NCI-H146 treated with DMSO at 0.1 percent for 48 hours (cell line): ENCODE data around the gene CENPL.
"Not testable (repeated sequence)": the region's sequence is repeated elsewhere in the genome, so short reads cannot be mapped to it uniquely, and the experiment has no call there.

Experiments used
- DNase-seq: peaks from one replicate; lab custom pipeline; 2025; ENCODE audit not compliant: unreplicated experiment; lab: John Stamatoyannopoulos, UW

CENPL gene

GRCh38 chr1:173859547-173859946, 34.9 kb upstream of the CENPL start:
- not testable (repeated sequence) for DNase-seq

- DNase-seq: no peak
These were observed 32.8 kb upstream of the CENPL start for GRCh38 chr1:173857363-173857917.

- DNase-seq: no peak
These were observed 32.2 kb upstream of the CENPL start for GRCh38 chr1:173856903-173857302.

GRCh38 chr1:173856014-173856413, 31.3 kb upstream of the CENPL start:
- DNase-seq: no peak

GRCh38 chr1:173853074-173853473, 28.4 kb upstream of the CENPL start:
- no peak for DNase-seq

- no peak for DNase-seq
These were observed 27.4 kb upstream of the CENPL start for GRCh38 chr1:173852105-173852504.

GRCh38 chr1:173832748-173833147, 8.1 kb upstream of the CENPL start:
- no peak for DNase-seq

- no peak for DNase-seq
These were observed 2.9 kb upstream of the CENPL start for GRCh38 chr1:173827611-173828010.

- DNase-seq: no peak
These were observed 835 bp downstream of the CENPL start for GRCh38 chr1:173823781-173824314.

GRCh38 chr1:173821680-173822079, 3.0 kb downstream of the CENPL start:
- no peak for DNase-seq

- DNase-seq: no peak
These were observed 6.2 kb downstream of the CENPL start for GRCh38 chr1:173818459-173818858.

- DNase-seq: not testable (repeated sequence)
These were observed 11.0 kb downstream of the CENPL start for GRCh38 chr1:173813654-173814053.

- DNase-seq: no peak
These were observed 21.7 kb downstream of the CENPL start for GRCh38 chr1:173802961-173803360.

GRCh38 chr1:173799995-173800394, 24.7 kb downstream of the CENPL start:
- not testable (repeated sequence) for DNase-seq

GRCh38 chr1:173798078-173798477, 26.6 kb downstream of the CENPL start:
- DNase-seq: no peak

- DNase-seq: no peak
These were observed 34.8 kb downstream of the CENPL start for GRCh38 chr1:173789841-173790240.

- no peak for DNase-seq
These were observed 39.7 kb downstream of the CENPL start for GRCh38 chr1:173784997-173785396.

- no peak for DNase-seq
These were observed 44.7 kb downstream of the CENPL start for GRCh38 chr1:173779936-173780335.

GRCh38 chr1:173775578-173776226, 49.0 kb downstream of the CENPL start:
- DNase-seq: no peak

GRCh38 chr1:173771560-173771959, 53.1 kb downstream of the CENPL start:
- no peak for DNase-seq

GRCh38 chr1:173770330-173770729, 54.4 kb downstream of the CENPL start:
- not testable (repeated sequence) for DNase-seq

GRCh38 chr1:173768827-173769226, 55.9 kb downstream of the CENPL start:
- DNase-seq: no peak

- DNase-seq: no peak
These were observed 56.5 kb downstream of the CENPL start for GRCh38 chr1:173768206-173768605.
